GM19328 (cell line): ENCODE measurements around the gene CHPT1.
A peak's percentile ranks its signal among the peaks of the same experiment; 100 is the strongest.
"Not testable (repeated sequence)": the region's sequence is repeated elsewhere in the genome, so short reads cannot be mapped to it uniquely, and the experiment has no call there.

ENCODE experiments used
- ATAC-seq: cut with Tn5 transposase; IDR thresholded peaks from one replicate; pipeline ENCODE4 v1.9.1; 2021; ENCODE audit warnings: mild to moderate bottlenecking, moderate library complexity; ENCODE audit not compliant: unreplicated experiment

CHPT1 gene

DNA sequence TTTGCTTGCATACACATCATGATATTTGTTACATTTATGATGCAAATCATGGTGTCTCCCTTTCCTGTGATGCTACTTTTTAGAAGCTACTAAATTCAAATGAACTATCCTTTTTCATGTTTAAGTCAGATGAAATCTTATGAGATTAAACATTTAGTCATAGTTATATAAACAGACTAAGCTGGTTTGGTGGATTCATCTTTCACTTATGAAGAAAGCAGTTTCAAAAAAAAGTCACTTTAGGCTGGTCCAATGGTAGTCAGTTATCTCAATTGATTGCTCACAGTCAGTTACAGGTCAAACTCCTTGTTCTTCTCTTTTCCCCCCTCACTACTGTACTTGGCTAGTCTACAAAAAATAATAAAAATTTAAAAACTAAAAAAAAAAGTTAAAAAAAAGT, 22.1 kb downstream of the CHPT1 start:
- no peak for ATAC-seq

- no peak for ATAC-seq
Observed at GRCh38 chr12:101720118-101720517, 22.7 kb downstream of the CHPT1 start.

DNA sequence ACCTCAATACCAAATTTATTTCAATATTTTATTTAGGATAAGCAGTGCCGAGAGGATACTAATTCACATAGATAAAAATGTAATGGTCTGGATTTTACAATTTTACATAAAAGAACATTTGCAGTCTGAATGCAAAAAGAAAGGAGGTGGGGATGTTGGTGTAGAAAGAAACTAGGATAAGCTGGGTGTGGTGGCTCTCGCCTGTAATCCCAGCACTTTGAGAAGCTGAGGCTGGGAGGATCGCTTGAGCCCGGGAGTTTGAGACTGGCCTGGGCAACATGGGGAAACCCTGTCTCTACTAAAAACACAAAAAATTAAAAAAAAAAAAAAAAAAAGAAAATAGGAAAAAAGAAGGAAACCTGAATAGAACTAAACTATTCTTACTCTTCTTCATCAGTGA, 25.0 kb downstream of the CHPT1 start:
- no peak for ATAC-seq

GRCh38 chr12:101727098-101727497, 29.7 kb downstream of the CHPT1 start:
- ATAC-seq = no peak

GRCh38 chr12:101729842-101730241, 32.4 kb downstream of the CHPT1 start:
- ATAC-seq = no peak

DNA sequence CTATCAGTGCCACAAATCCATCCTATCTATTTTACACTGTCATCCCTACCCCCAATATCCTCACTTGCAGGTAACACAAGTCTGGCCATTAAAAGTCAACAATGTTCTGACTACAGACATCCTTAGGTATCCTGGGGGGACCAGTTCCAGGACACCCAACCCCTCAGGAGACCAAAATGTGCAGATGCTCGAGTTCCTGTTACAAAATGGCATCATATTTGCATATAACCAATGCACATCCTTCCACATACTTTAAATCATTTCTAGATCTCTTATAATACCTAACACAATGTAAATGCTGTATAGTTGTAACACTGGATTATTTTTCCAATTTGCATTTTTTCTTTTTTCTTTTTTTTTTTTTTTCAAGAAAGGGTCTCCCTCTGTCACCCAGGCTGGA, 34.9 kb downstream of the CHPT1 start:
- ATAC-seq = no peak

- ATAC-seq = no peak
Observed at GRCh38 chr12:101733166-101733565, 35.7 kb downstream of the CHPT1 start.

- ATAC-seq = not testable (repeated sequence)
Observed at GRCh38 chr12:101734482-101734881, 37.0 kb downstream of the CHPT1 start.

GRCh38 chr12:101737476-101737875, 40.0 kb downstream of the CHPT1 start:
- ATAC-seq = no peak

- no peak for ATAC-seq
Observed at GRCh38 chr12:101738920-101739665, 41.7 kb downstream of the CHPT1 start, which contains the start of gene SYCP3. TSS of gene SYCP3 (minus strand) at chr12:101739462. CDS start at chr12:101737935, 1,527 bp downstream.

GRCh38 chr12:101740566-101740965, 43.1 kb downstream of the CHPT1 start:
- no peak for ATAC-seq

- ATAC-seq = no peak
Observed at GRCh38 chr12:101740980-101741379, 43.5 kb downstream of the CHPT1 start.

GRCh38 chr12:101743242-101743641, 45.8 kb downstream of the CHPT1 start:
- ATAC-seq = no peak

GRCh38 chr12:101743724-101744472, 46.5 kb downstream of the CHPT1 start:
- peak; percentile 92 for ATAC-seq

DNA sequence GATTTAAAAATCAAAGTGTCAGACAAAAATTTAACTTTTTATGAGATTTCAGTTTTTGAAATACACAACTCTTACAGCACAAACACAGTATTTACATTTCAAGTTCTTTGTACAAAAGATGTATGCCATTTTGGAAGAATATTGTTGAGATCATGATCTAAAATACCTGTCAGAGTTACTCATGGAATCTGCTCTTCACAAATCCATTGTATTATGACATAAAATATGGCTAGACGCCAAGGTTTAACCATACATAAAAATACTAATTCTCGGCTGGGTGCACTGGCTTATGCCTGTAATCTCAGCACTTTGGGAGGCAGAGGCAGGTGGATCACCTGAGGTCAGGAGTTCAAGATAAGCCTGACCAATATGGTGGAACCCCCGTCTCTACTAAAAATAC, 48.0 kb downstream of the CHPT1 start:
- ATAC-seq = no peak

DNA sequence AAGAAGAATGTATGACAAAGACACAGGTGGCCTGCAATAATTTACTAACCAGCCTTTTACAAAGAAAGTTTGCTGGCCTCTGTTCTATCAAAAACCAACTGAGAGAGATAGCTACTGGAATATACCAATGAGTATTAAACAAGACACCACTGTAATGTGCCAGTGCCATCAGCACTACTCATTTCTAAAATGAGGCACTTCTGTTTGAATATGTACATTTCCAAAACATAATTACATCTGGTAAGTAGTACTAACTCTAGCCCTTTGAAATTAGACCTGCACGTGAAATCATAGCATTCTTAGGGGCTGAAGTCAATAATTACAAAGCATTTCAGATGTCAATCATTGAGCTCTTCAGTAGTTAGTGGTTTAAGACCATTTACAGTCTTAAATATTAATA, 48.8 kb downstream of the CHPT1 start:
- ATAC-seq = no peak

DNA sequence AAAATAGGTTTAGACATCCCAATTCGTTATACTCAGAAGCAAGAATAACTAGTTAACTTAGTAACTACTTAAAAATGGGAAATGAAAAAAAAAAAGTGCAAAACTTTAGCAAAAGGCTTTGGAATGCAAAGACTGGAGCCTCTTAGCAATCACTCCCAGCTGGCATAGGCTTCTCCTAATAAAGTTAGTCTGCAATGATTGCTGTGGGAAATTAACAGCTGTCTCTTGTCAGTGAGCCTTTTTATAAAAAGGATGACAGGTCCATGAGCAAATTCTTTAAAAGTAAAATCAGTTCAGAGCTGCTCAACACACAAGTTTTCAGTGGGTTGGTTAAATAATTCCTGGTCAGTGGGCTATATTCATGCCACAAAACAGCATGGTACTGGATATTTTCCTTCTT, 49.2 kb downstream of the CHPT1 start:
- no peak for ATAC-seq

DNA sequence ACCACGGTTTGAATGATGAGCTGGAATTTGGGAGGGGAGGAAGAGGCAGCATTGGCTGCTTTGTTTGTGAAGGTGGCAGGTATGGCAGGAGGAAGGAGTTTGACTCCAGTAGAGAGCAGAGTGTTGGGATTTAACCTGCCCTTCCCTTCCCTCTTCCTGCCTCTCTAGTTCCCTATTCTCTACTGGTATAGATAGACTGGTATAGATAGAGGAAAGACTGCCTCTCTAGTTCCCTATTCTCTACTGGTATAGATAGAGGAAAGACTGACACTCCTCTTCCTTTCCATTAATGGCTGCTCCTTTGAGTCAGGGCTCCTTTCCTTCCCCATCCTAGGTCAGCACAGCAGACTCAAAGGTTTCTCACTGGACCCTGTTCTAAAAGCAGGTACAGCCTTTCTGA, 50.3 kb downstream of the CHPT1 start:
- no peak for ATAC-seq

DNA sequence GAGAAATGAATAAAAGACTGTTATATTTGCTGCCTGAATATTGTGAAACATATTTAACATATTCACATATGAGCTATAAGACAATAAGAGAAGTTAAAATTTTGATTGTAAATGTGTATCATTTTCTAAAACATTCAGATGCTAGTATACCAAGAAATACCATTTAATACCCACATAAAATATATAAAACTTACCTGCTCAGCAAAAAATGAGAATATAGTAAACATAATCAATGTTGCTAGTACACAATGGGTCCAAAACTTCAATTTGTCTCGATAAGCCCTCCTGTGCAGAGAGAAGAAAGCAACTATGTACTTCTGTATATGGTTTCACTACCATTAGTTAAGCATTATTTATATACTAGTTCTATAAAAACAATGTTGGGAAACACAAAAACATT, 51.5 kb downstream of the CHPT1 start:
- ATAC-seq = no peak

DNA sequence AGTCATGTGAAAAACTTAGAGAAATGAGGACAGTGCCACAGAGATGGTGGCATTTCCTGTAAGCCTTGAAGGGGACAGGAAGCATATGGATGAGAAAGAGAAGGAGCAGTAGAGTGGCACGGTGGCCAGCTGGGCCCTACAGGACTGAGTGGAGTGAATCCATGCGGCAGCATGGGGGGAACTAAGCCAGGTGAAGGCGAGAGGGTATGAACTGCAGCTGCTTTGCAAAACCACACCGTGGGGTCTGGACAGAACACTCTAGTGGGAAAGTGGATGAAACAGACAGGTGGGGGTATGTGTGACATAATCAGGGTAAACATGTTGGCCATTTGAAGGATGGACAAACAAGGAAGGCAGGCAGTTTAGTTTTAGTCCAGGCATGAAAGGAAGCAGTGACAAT, 52.2 kb downstream of the CHPT1 start:
- no peak for ATAC-seq

GRCh38 chr12:101750152-101750551, 52.7 kb downstream of the CHPT1 start:
- no peak for ATAC-seq

- ATAC-seq = no peak
Observed at GRCh38 chr12:101759396-101760047, 62.1 kb downstream of the CHPT1 start.
